ENCODE measurements around the gene TNFRSF13B. TPM values are rescaled to one million over a fixed set of nuclear protein-coding genes. Genes with fewer than 3 reads are reported as not detected.
"Not testable (repeated sequence)": the region's sequence is repeated elsewhere in the genome, so short reads cannot be mapped to it uniquely, and the experiment has no call there.

TNFRSF13B gene
- not detected for total RNA-seq
- 0.10 TPM for polyA plus RNA-seq

GRCh38 chr17:16971458-16972338 lies at the start of gene TNFRSF13B:
TNFRSF13B (minus strand) TSS chr17:16972118; CDS start chr17:16972075, 43 bp downstream.
- no peaks in the 10 kb centered on the region for H3K36me3 ChIP-seq (ENCODE audit: insufficient read depth)
- WGBS = 92% methylated on average over 17 of the region's 17 CpGs
- DNase-seq (ENCODE audit: extremely low spot score) = no peak
- no peak within 1 kb of the TSS for H3K27ac ChIP-seq (ENCODE audit: low read depth)
- no peak within 1 kb of the TSS for H3K4me3 ChIP-seq (ENCODE audit: low read depth, low read length)
- no peaks in the 10 kb centered on the region for H3K4me1 ChIP-seq (ENCODE audit: insufficient read depth)

GRCh38 chr17:17021194-17021863 lies 49.4 kb upstream of the TNFRSF13B start:
- no peak overlapping the region for H3K4me3 ChIP-seq (ENCODE audit: low read depth, low read length)
- WGBS = 59% methylated on average over 15 of the region's 15 CpGs
- H3K4me1 ChIP-seq (ENCODE audit: insufficient read depth) = no peaks in the 10 kb centered on the region
- H3K27ac ChIP-seq (ENCODE audit: low read depth) = peak overlapping the region; percentile 60
- no peak for DNase-seq (ENCODE audit: extremely low spot score)
- no peaks in the 10 kb centered on the region for H3K36me3 ChIP-seq (ENCODE audit: insufficient read depth)

- peak overlapping the region; percentile 60 for H3K27ac ChIP-seq (ENCODE audit: low read depth)
- WGBS = 90% methylated on average over 8 of the region's 8 CpGs
- DNase-seq (ENCODE audit: extremely low spot score) = no peak
- no peaks in the 10 kb centered on the region for H3K4me1 ChIP-seq (ENCODE audit: insufficient read depth)
- H3K4me3 ChIP-seq (ENCODE audit: low read depth, low read length) = no peak overlapping the region
- no peaks in the 10 kb centered on the region for H3K36me3 ChIP-seq (ENCODE audit: insufficient read depth)
Observed at GRCh38 chr17:17020821-17021193, 48.9 kb upstream of the TNFRSF13B start.

DNA sequence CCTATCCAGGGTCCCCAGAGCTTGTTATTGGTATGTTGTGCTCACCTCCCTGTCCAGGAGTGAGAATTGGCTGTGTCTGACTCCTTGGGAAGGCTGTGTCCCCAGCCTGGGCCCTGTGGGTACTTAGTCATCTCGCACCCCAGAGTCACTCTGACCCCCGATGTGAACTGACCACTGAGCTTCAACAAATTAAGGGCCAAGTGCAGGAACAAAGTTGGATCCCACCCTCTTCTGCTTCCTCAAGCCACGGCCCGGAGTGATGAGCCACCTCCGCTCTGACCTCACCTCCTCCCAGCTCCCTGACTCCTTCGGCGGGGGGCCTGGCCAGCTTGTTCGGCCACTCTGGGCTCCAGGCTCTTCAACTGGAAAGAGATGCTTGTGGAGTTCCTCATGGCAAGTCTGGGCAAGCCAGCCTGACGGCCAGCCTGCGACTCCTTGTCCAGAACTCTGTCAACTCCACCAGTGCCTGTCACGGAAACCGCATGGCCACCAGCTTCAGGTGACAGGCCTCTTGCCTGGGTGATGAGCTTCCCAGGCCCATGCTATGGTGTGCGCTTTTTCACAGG lies 48.1 kb upstream of the TNFRSF13B start:
- H3K4me1 ChIP-seq (ENCODE audit: insufficient read depth) = no peaks in the 10 kb centered on the region
- DNase-seq (ENCODE audit: extremely low spot score) = no peak
- H3K4me3 ChIP-seq (ENCODE audit: low read depth, low read length) = no peak overlapping the region
- WGBS = 91% methylated on average over 13 of the region's 13 CpGs
- H3K27ac ChIP-seq (ENCODE audit: low read depth) = no peak overlapping the region
- H3K36me3 ChIP-seq (ENCODE audit: insufficient read depth) = no peaks in the 10 kb centered on the region

- Histone ChIP-seq H3K27ac (ENCODE audit: low read depth) (no peak overlapping the region), H3K36me3 (ENCODE audit: insufficient read depth) (no peaks in the 10 kb centered on the region), H3K4me1 (ENCODE audit: insufficient read depth) (no peaks in the 10 kb centered on the region), H3K4me3 (ENCODE audit: low read depth, low read length) (no peak overlapping the region)
- 88% methylated on average over 5 of the region's 5 CpGs for WGBS
- DNase-seq (ENCODE audit: extremely low spot score) = no peak
Observed at GRCh38 chr17:17019430-17019762, 47.5 kb upstream of the TNFRSF13B start.

DNA sequence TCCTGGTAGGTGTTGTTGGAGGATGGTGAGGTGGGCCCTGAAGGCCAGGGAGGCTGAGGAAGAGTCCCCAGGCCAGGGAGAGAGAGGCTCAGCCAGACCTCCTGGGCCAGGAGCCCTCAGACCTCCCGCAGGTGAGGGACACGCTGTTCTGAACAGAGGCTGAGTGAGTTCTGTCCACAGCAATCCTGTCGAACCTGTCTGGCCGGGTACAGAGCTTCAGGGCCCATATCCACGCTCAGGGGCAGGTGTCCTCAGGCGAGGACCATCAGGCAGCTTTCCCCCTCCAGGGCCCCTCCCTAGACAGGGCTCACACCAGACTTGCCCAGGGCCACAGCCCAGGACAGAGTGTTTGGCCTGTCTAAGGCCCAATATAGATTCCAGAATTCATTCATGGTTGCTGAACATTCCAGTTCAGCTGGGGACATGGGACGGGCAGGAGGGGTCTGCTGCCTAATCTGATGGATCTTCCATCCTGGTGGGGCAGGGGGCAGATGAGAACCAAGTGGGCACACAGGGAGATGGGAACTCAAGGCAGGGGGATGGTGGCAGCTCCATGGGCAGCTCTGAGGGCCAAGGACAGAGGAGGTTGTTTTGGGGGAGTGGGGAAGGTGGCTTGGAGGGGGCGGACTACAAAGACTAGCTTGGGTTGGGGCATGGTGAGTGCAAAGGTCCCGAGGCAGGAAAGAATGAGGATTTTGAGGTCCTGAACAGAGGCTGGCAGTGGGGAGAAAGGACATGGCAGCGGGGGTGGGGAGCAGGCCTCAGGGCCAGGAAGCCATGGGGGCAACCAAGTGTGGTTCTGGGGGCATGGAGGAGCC lies 46.9 kb upstream of the TNFRSF13B start:
- peak; percentile 62 for DNase-seq (ENCODE audit: extremely low spot score)
- no peaks in the 10 kb centered on the region for H3K36me3 ChIP-seq (ENCODE audit: insufficient read depth)
- H3K4me3 ChIP-seq (ENCODE audit: low read depth, low read length) = no peak overlapping the region
- H3K27ac ChIP-seq (ENCODE audit: low read depth) = peak overlapping the region; percentile 49
- H3K4me1 ChIP-seq (ENCODE audit: insufficient read depth) = no peaks in the 10 kb centered on the region
- WGBS = 95% methylated on average over 10 of the region's 10 CpGs

- Histone ChIP-seq H3K4me1 (ENCODE audit: insufficient read depth) (no peaks in the 10 kb centered on the region), H3K4me3 (ENCODE audit: low read depth, low read length) (no peak overlapping the region), H3K36me3 (ENCODE audit: insufficient read depth) (no peaks in the 10 kb centered on the region), H3K27ac (ENCODE audit: low read depth) (peak overlapping the region; percentile 49)
- 87% methylated on average over 11 of the region's 11 CpGs for WGBS
- DNase-seq (ENCODE audit: extremely low spot score) = no peak
Observed at GRCh38 chr17:17018021-17018441, 46.1 kb upstream of the TNFRSF13B start.

DNA sequence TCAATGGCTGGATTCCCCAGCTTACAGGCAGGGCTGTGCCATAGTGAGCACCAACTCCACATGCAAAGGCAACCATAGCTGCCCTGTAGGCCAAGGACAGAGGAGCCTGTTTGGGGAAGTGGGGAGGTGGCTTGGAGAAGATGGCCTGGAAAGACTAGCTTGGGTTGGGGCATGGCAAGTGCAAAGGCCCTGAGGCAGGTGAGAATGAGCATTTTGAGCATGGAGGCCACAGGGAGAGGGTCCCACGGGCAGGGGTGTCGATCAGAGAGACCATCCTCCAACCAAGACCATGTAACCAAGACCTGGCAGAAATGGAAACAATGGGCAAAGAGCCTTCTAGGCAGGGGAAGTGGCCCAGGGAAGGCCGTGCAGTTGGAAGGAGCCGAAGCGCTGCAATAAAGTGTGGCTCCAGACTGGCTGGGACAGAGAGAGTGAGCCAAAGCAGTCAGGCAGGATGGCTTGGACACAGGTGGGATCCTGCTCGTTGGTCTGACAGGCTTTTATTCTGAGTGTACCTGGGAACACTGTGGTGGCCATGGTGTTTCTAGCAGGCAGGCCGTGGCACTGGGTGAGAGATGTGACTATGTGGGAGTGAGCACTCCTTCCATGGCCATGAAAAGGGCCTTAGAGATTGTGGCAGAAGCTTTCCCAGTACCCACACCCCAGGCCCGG lies 45.6 kb upstream of the TNFRSF13B start:
- H3K36me3 ChIP-seq (ENCODE audit: insufficient read depth) = no peaks in the 10 kb centered on the region
- H3K27ac ChIP-seq (ENCODE audit: low read depth) = peak overlapping the region; percentile 41
- DNase-seq (ENCODE audit: extremely low spot score) = no peak
- WGBS = 90% methylated on average over 8 of the region's 8 CpGs
- no peaks in the 10 kb centered on the region for H3K4me1 ChIP-seq (ENCODE audit: insufficient read depth)
- no peak overlapping the region for H3K4me3 ChIP-seq (ENCODE audit: low read depth, low read length)

- H3K36me3 ChIP-seq (ENCODE audit: insufficient read depth); H3K4me1 ChIP-seq (ENCODE audit: insufficient read depth); H3K4me3 ChIP-seq (ENCODE audit: low read depth, low read length); DNase-seq (ENCODE audit: extremely low spot score); H3K27ac ChIP-seq (ENCODE audit: low read depth): not testable (repeated sequence)
- WGBS = 76% methylated on average over 8 of the region's 8 CpGs
Observed at GRCh38 chr17:17016199-17017197, 44.6 kb upstream of the TNFRSF13B start.

DNA sequence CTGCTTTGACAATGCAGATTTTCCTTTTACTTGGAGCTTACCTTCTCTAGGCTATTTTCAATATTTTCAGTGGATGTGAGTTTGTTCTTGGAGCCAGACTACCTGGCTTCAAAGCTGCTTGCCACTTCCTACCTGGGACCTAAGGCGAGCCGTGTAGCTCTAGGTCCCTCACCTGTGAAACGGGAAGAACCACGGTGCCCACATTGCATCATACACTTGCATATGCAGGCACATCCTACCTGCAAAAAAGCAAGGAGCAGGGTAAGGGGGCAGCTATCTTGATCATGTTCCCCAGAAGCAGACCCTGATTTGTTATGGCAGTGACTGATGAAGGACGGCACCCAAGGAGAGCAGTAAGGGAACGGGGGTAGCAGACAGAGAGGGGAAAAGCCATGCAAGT lies 43.3 kb upstream of the TNFRSF13B start:
- no peak for DNase-seq (ENCODE audit: extremely low spot score)
- Histone ChIP-seq H3K27ac (ENCODE audit: low read depth) (no peak overlapping the region), H3K4me3 (ENCODE audit: low read depth, low read length) (no peak overlapping the region), H3K4me1 (ENCODE audit: insufficient read depth) (no peaks in the 10 kb centered on the region), H3K36me3 (ENCODE audit: insufficient read depth) (no peaks in the 10 kb centered on the region)
- WGBS = 92% methylated on average over 6 of the region's 6 CpGs

- H3K36me3 ChIP-seq (ENCODE audit: insufficient read depth); H3K4me3 ChIP-seq (ENCODE audit: low read depth, low read length); DNase-seq (ENCODE audit: extremely low spot score); H3K4me1 ChIP-seq (ENCODE audit: insufficient read depth); H3K27ac ChIP-seq (ENCODE audit: low read depth): not testable (repeated sequence)
- WGBS = 80% methylated on average over 9 of the region's 9 CpGs
Observed at GRCh38 chr17:17014748-17015124, 42.8 kb upstream of the TNFRSF13B start.
